Mucosa of rectum (tissue), 2 donors: ENCODE results near the gene CCDC196.
A peak's percentile ranks its signal among the peaks of the same experiment; 100 is the strongest.
"Not testable (repeated sequence)": the region's sequence is repeated elsewhere in the genome, so short reads cannot be mapped to it uniquely, and the experiment has no call there.

Experiments used
- H3K27ac ChIP-seq, 2 donors: one replicate each; pipeline ENCODE4 v1.7.0; 2013; ENCODE audit warnings: inconsistent platforms in 2 of 2, low read depth in 2 of 2, low read length in 2 of 2
- H3K27me3 ChIP-seq, 2 donors: one replicate each; pipeline ENCODE4 v1.7.0; 2013; ENCODE audit warnings: low read length in 2 of 2; ENCODE audit not compliant: control insufficient read depth in 2 of 2, insufficient read depth in 2 of 2
- H3K36me3 ChIP-seq, 2 donors: one replicate each; pipeline ENCODE4 v1.7.0; 2013; ENCODE audit warnings: low read length in 2 of 2; ENCODE audit not compliant: control insufficient read depth in 2 of 2, insufficient read depth in 2 of 2
- H3K4me1 ChIP-seq, 2 donors: one replicate each; pipeline ENCODE4 v1.7.0; 2013; ENCODE audit warnings: low read length in 2 of 2, mild to moderate bottlenecking in 1 of 2; ENCODE audit not compliant: control insufficient read depth in 2 of 2, insufficient read depth in 2 of 2
- H3K4me3 ChIP-seq, 2 donors: one replicate each; pipeline ENCODE4 v1.7.0; 2013; ENCODE audit warnings: low read length in 2 of 2
- H3K9ac ChIP-seq, 2 donors: one replicate each; pipeline ENCODE4 v1.7.0; 2013; ENCODE audit warnings: low read length in 2 of 2, low read depth in 1 of 2, mild to moderate bottlenecking in 1 of 2
- H3K9me3 ChIP-seq, 2 donors: one replicate each; pipeline ENCODE4 v1.7.0; 2013; ENCODE audit warnings: low read length in 2 of 2; ENCODE audit not compliant: control insufficient read depth in 2 of 2
- donor health status: healthy.
- donor health status: Normal muscosa, but diverticular disease.

The CCDC196 gene

GRCh38 chr14:66493750-66494149, 7.6 kb downstream of the CCDC196 start:
- H3K36me3 ChIP-seq, result no peaks in the 10 kb centered on the region
- no peak overlapping the region for H3K9ac ChIP-seq
- H3K27ac ChIP-seq, result no peak overlapping the region
- H3K27me3 ChIP-seq, result no peaks in the 10 kb centered on the region
- no peaks in the 10 kb centered on the region for H3K9me3 ChIP-seq
- no peak overlapping the region for H3K4me3 ChIP-seq
- peaks cover 2 to 3% of the 10 kb centered on the region in 2 donors for H3K4me1 ChIP-seq

- Histone ChIP-seq H3K9me3 (no peaks in the 10 kb centered on the region), H3K4me3 (peak overlapping the region; percentile 46 to 49), H3K36me3 (no peaks in the 10 kb centered on the region), H3K27me3 (no peaks in the 10 kb centered on the region), H3K9ac (no peak overlapping the region), H3K27ac (no peak overlapping the region), H3K4me1 (peaks cover 2 to 3% of the 10 kb centered on the region in 2 donors)
Measured at GRCh38 chr14:66495218-66496098, 9.3 kb downstream of the CCDC196 start.

DNA sequence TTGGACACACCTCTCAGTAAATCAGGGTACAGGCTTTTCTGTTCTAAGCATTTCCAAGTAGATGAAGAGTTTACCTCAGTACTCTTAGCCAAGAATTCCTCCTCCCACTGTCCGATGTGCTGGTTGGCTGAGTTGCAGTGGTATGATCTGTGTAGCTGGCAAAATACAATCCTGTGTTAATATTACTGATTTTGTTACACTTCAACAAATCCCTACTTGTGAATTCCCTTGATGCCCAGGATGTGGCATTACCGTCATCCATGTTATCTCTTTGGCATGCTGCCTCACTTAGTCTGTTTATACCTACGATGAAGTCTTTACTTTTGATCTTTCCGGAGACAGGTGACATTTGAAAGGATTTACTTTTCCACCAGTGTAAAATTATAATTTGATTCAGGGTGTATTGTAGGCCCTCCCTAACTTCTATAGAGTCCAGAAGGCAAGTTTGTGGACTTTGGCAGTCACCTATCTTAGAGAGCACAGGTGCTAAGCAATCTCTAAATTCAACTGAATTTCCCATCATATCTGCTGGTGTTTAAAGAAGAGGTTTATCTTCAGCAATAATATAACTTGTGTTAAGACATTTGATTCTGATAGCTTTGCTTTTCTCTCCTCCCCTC, 10.1 kb downstream of the CCDC196 start:
- Histone ChIP-seq H3K4me1 (peaks cover 2 to 3% of the 10 kb centered on the region in 2 donors), H3K9ac (no peak overlapping the region), H3K4me3 (peak overlapping the region in 1 of 2 donors; percentile 46), H3K27me3 (no peaks in the 10 kb centered on the region), H3K36me3 (no peaks in the 10 kb centered on the region), H3K27ac (peak overlapping the region in 1 of 2 donors; percentile 34), H3K9me3 (no peaks in the 10 kb centered on the region)

DNA sequence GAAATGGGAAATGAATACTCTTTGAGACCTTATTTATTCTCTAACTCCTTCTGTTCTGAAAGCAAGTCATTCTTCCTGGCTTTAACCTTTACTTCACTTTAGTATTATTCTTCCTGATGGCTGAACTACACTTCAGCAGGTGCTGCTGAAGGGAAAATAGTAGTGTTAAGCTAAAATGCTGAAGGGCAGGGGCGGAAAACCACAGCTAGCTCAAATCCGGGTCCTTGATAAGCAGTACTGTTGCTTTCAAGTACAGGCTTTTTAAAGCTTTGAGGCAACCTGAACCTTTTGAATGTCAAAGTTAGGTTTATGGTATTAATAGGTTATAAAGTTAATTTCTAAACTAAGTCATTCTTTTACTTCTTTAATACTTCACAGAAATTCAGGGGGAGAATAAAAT, 10.7 kb downstream of the CCDC196 start:
- Histone ChIP-seq H3K27me3 (no peaks in the 10 kb centered on the region), H3K27ac (peak overlapping the region in 1 of 2 donors; percentile 34), H3K36me3 (no peaks in the 10 kb centered on the region), H3K4me3 (no peak overlapping the region), H3K9me3 (no peaks in the 10 kb centered on the region), H3K4me1 (peaks cover 2 to 3% of the 10 kb centered on the region in 2 donors), H3K9ac (no peak overlapping the region)

GRCh38 chr14:66498311-66498710, 12.1 kb downstream of the CCDC196 start:
- peaks cover 2 to 3% of the 10 kb centered on the region in 2 donors for H3K4me1 ChIP-seq
- H3K9me3 ChIP-seq, result no peaks in the 10 kb centered on the region
- H3K36me3 ChIP-seq, result no peaks in the 10 kb centered on the region
- no peak overlapping the region for H3K4me3 ChIP-seq
- H3K9ac ChIP-seq, result no peak overlapping the region
- H3K27me3 ChIP-seq, result no peaks in the 10 kb centered on the region
- no peak overlapping the region for H3K27ac ChIP-seq

DNA sequence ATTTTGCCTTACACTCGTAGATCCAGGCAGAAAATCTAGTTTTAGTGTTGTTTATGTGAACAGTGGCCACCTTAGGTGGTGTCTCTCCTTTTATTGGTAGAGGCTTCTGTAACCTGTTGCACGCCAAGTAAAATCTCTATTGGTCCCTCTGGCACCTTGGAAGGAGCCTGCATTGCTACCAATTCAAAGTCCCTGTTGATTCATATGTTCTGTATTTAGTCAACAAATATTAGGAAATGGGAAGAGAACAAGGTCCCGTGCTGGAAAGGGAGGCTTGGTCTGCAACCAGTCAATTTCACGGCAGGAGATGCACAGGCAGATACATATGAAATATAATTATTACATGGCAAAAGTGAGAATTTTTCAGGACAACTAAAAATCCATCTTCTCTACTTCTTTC, 15.4 kb downstream of the CCDC196 start:
- Histone ChIP-seq H3K36me3 (no peaks in the 10 kb centered on the region), H3K9ac (no peak overlapping the region), H3K27me3 (no peaks in the 10 kb centered on the region), H3K9me3 (no peaks in the 10 kb centered on the region), H3K4me3 (no peak overlapping the region), H3K4me1 (peaks cover 0 to 2% of the 10 kb centered on the region in 2 donors), H3K27ac (no peak overlapping the region)

- not testable (repeated sequence) for H3K9ac ChIP-seq, H3K9me3 ChIP-seq, H3K36me3 ChIP-seq, H3K4me3 ChIP-seq, H3K27ac ChIP-seq, H3K4me1 ChIP-seq, H3K27me3 ChIP-seq
Measured at GRCh38 chr14:66502836-66503235, 16.7 kb downstream of the CCDC196 start.

GRCh38 chr14:66503532-66503931, 17.4 kb downstream of the CCDC196 start:
- Histone ChIP-seq H3K9ac (no peak overlapping the region), H3K4me3 (no peak overlapping the region), H3K4me1 (peaks cover 0 to 6% of the 10 kb centered on the region in 2 donors), H3K27ac (no peak overlapping the region), H3K9me3 (no peaks in the 10 kb centered on the region), H3K27me3 (no peaks in the 10 kb centered on the region), H3K36me3 (no peaks in the 10 kb centered on the region)

DNA sequence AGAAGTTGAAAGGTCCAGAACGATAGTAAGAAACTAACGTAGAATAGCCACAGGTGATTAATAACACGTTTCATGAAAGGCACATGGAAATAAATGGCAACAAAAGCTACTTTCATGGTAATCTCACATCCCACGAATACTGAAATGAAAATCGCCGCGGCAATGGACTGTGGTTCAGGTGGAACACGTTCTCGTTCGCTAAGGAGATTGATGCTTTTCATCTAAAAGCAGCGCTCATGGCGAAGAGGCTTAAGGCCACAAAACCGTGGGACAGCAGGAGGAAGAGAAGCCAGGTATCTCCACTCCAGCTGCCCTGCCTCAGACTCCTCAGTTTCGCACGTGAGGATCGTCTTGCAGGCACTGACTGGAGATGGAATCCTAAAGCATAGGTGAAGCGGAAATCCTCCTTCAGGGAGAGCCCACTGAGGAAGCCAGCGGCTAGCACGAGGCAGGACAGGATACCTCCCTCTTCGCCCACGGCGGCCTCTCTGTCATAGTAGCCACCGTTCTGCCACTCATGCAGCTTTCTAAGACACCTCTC, 21.1 kb downstream of the CCDC196 start:
- H3K27me3 ChIP-seq, result no peaks in the 10 kb centered on the region
- H3K27ac ChIP-seq, result peak overlapping the region; percentile 93 to 96
- H3K9me3 ChIP-seq, result no peaks in the 10 kb centered on the region
- H3K36me3 ChIP-seq, result no peaks in the 10 kb centered on the region
- peaks cover 5 to 11% of the 10 kb centered on the region in 2 donors for H3K4me1 ChIP-seq
- H3K4me3 ChIP-seq, result peak overlapping the region; percentile 76 to 99
- peak overlapping the region; percentile 84 to 89 for H3K9ac ChIP-seq
